HCT116 (cell line): ENCODE measurements around the gene GLMP. TPM values are rescaled to one million over a fixed set of nuclear protein-coding genes. Genes with fewer than 3 reads are reported as not detected.

Experiments
- ATAC-seq: fragments of 200-7000 bp; cut with Tn5 transposase; 2 replicates; pipeline ENCODE4 v1.9.1; 2020; ENCODE audit warnings: mild to moderate bottlenecking, moderate library complexity
- BruUV-seq: library from RNA; stranded (reverse); fragments of 400-500 nt; replicated peaks from 2 replicates; lab custom pipeline; 2021; lab: Mats Ljungman, UMichigan
- CTCF ChIA-PET: fragments of 300-600 bp; sonication (Branson Sonifier 250); formaldehyde crosslinking; loops from one replicate; lab custom pipeline; 2021; ENCODE audit warnings: antibody characterized with exemption; lab: Charles Lee
- POLR2A ChIA-PET: fragments of 300-600, 350-600 bp; sonication (Branson Sonifier 250); formaldehyde crosslinking; loops from one replicate; lab custom pipeline; 2021; ENCODE audit warnings: antibody characterized with exemption; lab: Charles Lee
- RAD21 ChIA-PET, 2 experiments: fragments of 300-600 bp; sonication (Branson Sonifier 250); formaldehyde crosslinking; loops; one replicate each; lab custom pipeline; 2023; ENCODE audit warnings: low total read pairs in 2 of 2; ENCODE audit not compliant: uncharacterized antibody in 2 of 2, unreplicated experiment in 2 of 2, low non-redundant PET in 1 of 2; lab: Charles Lee
- DNase-seq: peaks from one replicate; pipeline ENCODE4 v3.0.0-alpha.2; 2010; ENCODE audit warnings: low read depth, low spot score
- H2AFZ ChIP-seq: fragments of 200-600 bp; shearing (Covaris generic), sonication (generic); 2 replicates; pipeline ENCODE4 v1.6.1; 2017; ENCODE audit warnings: low read depth, mixed run types, mixed read lengths, antibody characterized with exemption, low read length; ENCODE audit not compliant: poor library complexity, severe bottlenecking
- H3K27ac ChIP-seq: 2 replicates; pipeline ENCODE4 v1.5.1; 2012; ENCODE audit warnings: low read depth, low read length
- H3K27me3 ChIP-seq: fragments of 200-600 bp; sonication (generic); 2 replicates; pipeline ENCODE4 v1.6.1; 2016; ENCODE audit warnings: mixed run types, low read length, mixed read lengths; ENCODE audit not compliant: insufficient read depth
- H3K36me3 ChIP-seq, 2 experiments: fragments of 200-500 bp in 1 of 2; fragments of 200-600 bp in 1 of 2; sonication (Bioruptor generic) in 1 of 2; sonication (generic) in 1 of 2; 2 replicates each; pipeline versions ENCODE4 v1.5.1 to v1.6.1; 2014 to 2016; ENCODE audit warnings: low read length in 2 of 2, inconsistent platforms in 1 of 2, mixed read lengths in 1 of 2, mixed run types in 1 of 2; ENCODE audit not compliant: insufficient read depth in 2 of 2, control insufficient read depth in 1 of 2
- H3K4me1 ChIP-seq, 2 experiments: fragments of 200-600 bp in 1 of 2; sonication (generic) in 1 of 2; 2 replicates each; pipeline versions ENCODE4 v1.5.1 to v1.6.1; 2012 to 2017; ENCODE audit warnings: low read length in 2 of 2, inconsistent platforms in 1 of 2, mild to moderate bottlenecking in 1 of 2, mixed read lengths in 1 of 2, mixed run types in 1 of 2, moderate library complexity in 1 of 2; ENCODE audit not compliant: insufficient read depth in 2 of 2, control insufficient read depth in 1 of 2
- H3K4me2 ChIP-seq: fragments of 200-600 bp; sonication (generic); 2 replicates; pipeline ENCODE4 v1.6.1; 2017; ENCODE audit warnings: mixed run types, low read length, mixed read lengths
- H3K4me3 ChIP-seq, 2 experiments: fragments of 200-600 bp in 1 of 2; sonication (generic) in 1 of 2; replicated peaks in 1 of 2; 2 replicates each; pipeline ENCODE4 v1.5.1; 2011 to 2016; ENCODE audit warnings: low read length in 2 of 2, control low read depth in 1 of 2, low read depth in 1 of 2, mild to moderate bottlenecking in 1 of 2, mixed read lengths in 1 of 2, mixed run types in 1 of 2
- H3K79me2 ChIP-seq: fragments of 200-600 bp; sonication (generic); 2 replicates; pipeline ENCODE4 v1.6.1; 2017; ENCODE audit warnings: mild to moderate bottlenecking, mixed run types, low read length, moderate library complexity, mixed read lengths; ENCODE audit not compliant: insufficient read depth
- H3K9ac ChIP-seq: fragments of 200-600 bp; sonication (generic); 2 replicates; pipeline ENCODE4 v1.6.1; 2016; ENCODE audit warnings: low read length, mixed read lengths
- H3K9me2 ChIP-seq: fragments of 200-600 bp; sonication (generic), shearing (Covaris generic); 2 replicates; pipeline ENCODE4 v1.6.1; 2017; ENCODE audit warnings: mixed run types, mild to moderate bottlenecking, moderate library complexity; ENCODE audit not compliant: insufficient read depth
- H3K9me3 ChIP-seq, 2 experiments: fragments of 200-500 bp in 1 of 2; fragments of 200-600 bp in 1 of 2; sonication (Bioruptor generic) in 1 of 2; sonication (generic) in 1 of 2; 2 replicates each; pipeline ENCODE4 v1.6.1; 2014 to 2017; ENCODE audit warnings: low read length in 2 of 2, mixed read lengths in 2 of 2, inconsistent platforms in 1 of 2, low read depth in 1 of 2, mild to moderate bottlenecking in 1 of 2, mixed run types in 1 of 2, moderate library complexity in 1 of 2; ENCODE audit not compliant: control insufficient read depth in 1 of 2, insufficient read depth in 1 of 2
- H4K20me1 ChIP-seq: fragments of 200-600 bp; sonication (generic), shearing (Covaris generic); 2 replicates; pipeline ENCODE4 v1.6.1; 2017; ENCODE audit warnings: mixed run types, mild to moderate bottlenecking, moderate library complexity; ENCODE audit not compliant: insufficient read depth
- CBX3 ChIP-seq: IDR thresholded peaks from 2 replicates; pipeline ENCODE4 v1.6.1; 2012; ENCODE audit warnings: low read depth
- CEBPB ChIP-seq: IDR thresholded peaks from 2 replicates; pipeline ENCODE4 v1.6.1; 2012; ENCODE audit warnings: low read depth
- EGR1 ChIP-seq: IDR thresholded peaks from 2 replicates; pipeline ENCODE4 v1.6.1; 2012; ENCODE audit warnings: low read depth
- ELF1 ChIP-seq: IDR thresholded peaks from 2 replicates; pipeline ENCODE4 v1.6.1; 2012; ENCODE audit warnings: low read depth, borderline replicate concordance
- EZH2 ChIP-seq: fragments of 200-600 bp; sonication (generic); IDR thresholded peaks from 2 replicates; pipeline ENCODE4 v1.6.1; 2017; ENCODE audit warnings: antibody characterized with exemption, mixed run types
- EZH2phosphoT487 ChIP-seq: fragments of 200-600 bp; IDR thresholded peaks from 2 replicates; pipeline ENCODE4 v1.6.1; 2018; ENCODE audit warnings: antibody characterized with exemption, borderline replicate concordance
- FOSL1 ChIP-seq: IDR thresholded peaks from 2 replicates; pipeline ENCODE4 v1.6.1; 2012; ENCODE audit warnings: low read depth
- JUND ChIP-seq: IDR thresholded peaks from 2 replicates; pipeline ENCODE4 v1.6.1; 2012
- MAX ChIP-seq: IDR thresholded peaks from 2 replicates; pipeline ENCODE4 v1.6.1; 2012
- POLR2A ChIP-seq: IDR thresholded peaks from 2 replicates; pipeline ENCODE4 v1.7.0; 2011; ENCODE audit warnings: borderline replicate concordance; ENCODE audit not compliant: insufficient read depth, insufficient read length; ENCODE audit errors: extremely low read depth
- POLR2AphosphoS5 ChIP-seq: IDR thresholded peaks from 2 replicates; pipeline ENCODE4 v1.6.1; 2011; ENCODE audit warnings: mild to moderate bottlenecking, low read depth, low read length, moderate library complexity
- SIN3A ChIP-seq: IDR thresholded peaks from 2 replicates; pipeline ENCODE4 v1.6.1; 2012; ENCODE audit warnings: low read depth
- SRF ChIP-seq: IDR thresholded peaks from 2 replicates; pipeline ENCODE4 v1.6.1; 2012; ENCODE audit warnings: low read depth
- TCF7L2 ChIP-seq: IDR thresholded peaks from 2 replicates; pipeline ENCODE4 v1.7.0; 2011; ENCODE audit warnings: borderline replicate concordance, inconsistent platforms; ENCODE audit not compliant: insufficient read depth, insufficient read length; ENCODE audit errors: extremely low read depth
- YY1 ChIP-seq: IDR thresholded peaks from 2 replicates; pipeline ENCODE4 v1.6.1; 2011; ENCODE audit warnings: low read length, low read depth, moderate library complexity, mild to moderate bottlenecking; ENCODE audit not compliant: insufficient replicate concordance; ENCODE audit errors: extremely low read depth
- ZFX ChIP-seq: fragments of 450-650 bp; IDR thresholded peaks from 2 replicates; pipeline ENCODE4 v1.6.1; 2017
- ZNF274 ChIP-seq: fragments of 200-500 bp; sonication (Bioruptor generic); IDR thresholded peaks from 2 replicates; pipeline ENCODE4 v1.6.1; 2014; ENCODE audit warnings: mild to moderate bottlenecking, low read depth, low read length, inconsistent platforms
- intact Hi-C: fragments of 100-400 bp; cut with micrococcal nuclease; formaldehyde crosslinking; loops from 2 replicates; pipeline ENCODE4 v1.10.0; 2022
- total RNA-seq: library from RNA; stranded (reverse); gene quantifications from one replicate; pipeline ENCODE4 v1.2.1, GENCODE V29; 2021; ENCODE audit not compliant: unreplicated experiment

Gene GLMP
- total RNA-seq, 1 experiment from 2014 or later = 27.8 TPM

- TF ChIP-seq TCF7L2 (no peak), SIN3A (no peak), EGR1 (no peak), JUND (no peak), YY1 (no peak)
Measured at GRCh38 chr1:156246241-156246780, 49.2 kb downstream of the GLMP start (continued).

GRCh38 chr1:156245451-156246232, 49.8 kb downstream of the GLMP start:
- no peak overlapping the region for H3K27ac ChIP-seq
- no TSS peak for BruUV-seq
- H3K36me3 ChIP-seq = peaks cover 6 to 13% of the 10 kb centered on the region in 2 experiments; a peak in 3 of 4 replicates
- ChIA-PET CTCF (interaction anchor here (1.4 kb wide), 1 partner anchor 12 kb away, joined by 3 read pairs; no protein-coding TSS in a partner anchor), POLR2A (no interaction called here), RAD21 (no interaction called here)
- H3K4me3 ChIP-seq = no peak overlapping the region
- ATAC-seq = no peak
- H3K4me1 ChIP-seq = peaks cover 14 to 30% of the 10 kb centered on the region in 2 experiments
- H3K9ac ChIP-seq = no peak overlapping the region
- no peak overlapping the region for H2AFZ ChIP-seq
- peaks cover 3% of the 10 kb centered on the region; the same call in 1 of the 2 replicates for H4K20me1 ChIP-seq
- DNase-seq = no peak
- intact Hi-C loops = no loop called here
- no peak for TF ChIP-seq YY1
- no peak for TF ChIP-seq ZNF274
- TF ChIP-seq EGR1 = no peak
- no peak for TF ChIP-seq MAX
- TF ChIP-seq SRF = no peak
- TF ChIP-seq EZH2 = no peak
- TF ChIP-seq POLR2AphosphoS5 = no peak
- TF ChIP-seq TCF7L2 = no peak
- TF ChIP-seq POLR2A = no peak
- no peak for TF ChIP-seq CBX3
- TF ChIP-seq EZH2phosphoT487 = no peak
- TF ChIP-seq ELF1 = no peak
- no peak for TF ChIP-seq CEBPB
- no peak for TF ChIP-seq ZFX
- no peak for TF ChIP-seq FOSL1
- H3K27me3 ChIP-seq = no peaks in the 10 kb centered on the region
- H3K79me2 ChIP-seq = no peaks in the 10 kb centered on the region
- no peaks in the 10 kb centered on the region for H3K9me2 ChIP-seq
- H3K4me2 ChIP-seq = no peak overlapping the region
- H3K9me3 ChIP-seq = no peaks in the 10 kb centered on the region
